Upper lobe of left lung (tissue), 4 donors: ENCODE measurements around the gene SIDT2.

Source experiments
- POLR2AphosphoS5 ChIP-seq, 2 donors: sonication (generic); formaldehyde crosslinking; IDR thresholded peaks; one replicate each; pipeline ENCODE4 v1.5.1; 2017; ENCODE audit warnings: antibody characterized with exemption in 2 of 2
- TF ChIP-seq, protein P1 (sequence below), 6 experiments: fragments of 450-650 bp in 4 of 6; fragments of 200-600 bp in 2 of 6; sonication (generic) in 2 of 6; IDR thresholded peaks; one replicate each; pipeline ENCODE4 v1.5.1; 2016 to 2019; ENCODE audit warnings: antibody characterized with exemption in 6 of 6

DNA sequence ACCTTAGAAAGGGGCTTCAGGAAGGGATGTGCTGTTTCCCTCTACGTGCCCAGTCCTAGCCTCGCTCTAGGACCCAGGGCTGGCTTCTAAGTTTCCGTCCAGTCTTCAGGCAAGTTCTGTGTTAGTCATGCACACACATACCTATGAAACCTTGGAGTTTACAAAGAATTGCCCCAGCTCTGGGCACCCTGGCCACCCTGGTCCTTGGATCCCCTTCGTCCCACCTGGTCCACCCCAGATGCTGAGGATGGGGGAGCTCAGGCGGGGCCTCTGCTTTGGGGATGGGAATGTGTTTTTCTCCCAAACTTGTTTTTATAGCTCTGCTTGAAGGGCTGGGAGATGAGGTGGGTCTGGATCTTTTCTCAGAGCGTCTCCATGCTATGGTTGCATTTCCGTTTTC, 18.5 kb downstream of the SIDT2 start:
- TF ChIP-seq, protein P1, sequence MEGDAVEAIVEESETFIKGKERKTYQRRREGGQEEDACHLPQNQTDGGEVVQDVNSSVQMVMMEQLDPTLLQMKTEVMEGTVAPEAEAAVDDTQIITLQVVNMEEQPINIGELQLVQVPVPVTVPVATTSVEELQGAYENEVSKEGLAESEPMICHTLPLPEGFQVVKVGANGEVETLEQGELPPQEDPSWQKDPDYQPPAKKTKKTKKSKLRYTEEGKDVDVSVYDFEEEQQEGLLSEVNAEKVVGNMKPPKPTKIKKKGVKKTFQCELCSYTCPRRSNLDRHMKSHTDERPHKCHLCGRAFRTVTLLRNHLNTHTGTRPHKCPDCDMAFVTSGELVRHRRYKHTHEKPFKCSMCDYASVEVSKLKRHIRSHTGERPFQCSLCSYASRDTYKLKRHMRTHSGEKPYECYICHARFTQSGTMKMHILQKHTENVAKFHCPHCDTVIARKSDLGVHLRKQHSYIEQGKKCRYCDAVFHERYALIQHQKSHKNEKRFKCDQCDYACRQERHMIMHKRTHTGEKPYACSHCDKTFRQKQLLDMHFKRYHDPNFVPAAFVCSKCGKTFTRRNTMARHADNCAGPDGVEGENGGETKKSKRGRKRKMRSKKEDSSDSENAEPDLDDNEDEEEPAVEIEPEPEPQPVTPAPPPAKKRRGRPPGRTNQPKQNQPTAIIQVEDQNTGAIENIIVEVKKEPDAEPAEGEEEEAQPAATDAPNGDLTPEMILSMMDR (IDR thresholded peaks at IDR 0.05), result no peak
- TF ChIP-seq POLR2AphosphoS5 (IDR thresholded peaks at IDR 0.05), result no peak
